Measurements from ENCODE around the gene PRB3.

PRB3 gene

GRCh38 chr12:11269607-11270006 lies at the start of gene PRB3:
TSS of gene PRB3 (minus strand) at chr12:11269707. CDS start at chr12:11269669, 38 bp downstream.
- DNase-seq (ENCODE audit: low read depth) = no peak

GRCh38 chr12:11310336-11310735 lies 40.8 kb upstream of the PRB3 start, which contains the start of gene PRB4:
TSS of gene PRB4 (minus strand) at chr12:11310436. CDS start at chr12:11310398, 38 bp downstream.
- no peak for DNase-seq (ENCODE audit: low read depth)

GRCh38 chr12:11307143-11307542 lies 37.6 kb upstream of the PRB3 start:
- DNase-seq (ENCODE audit: low read depth) = no peak

GRCh38 chr12:11273449-11273848 lies 3.9 kb upstream of the PRB3 start:
- DNase-seq (ENCODE audit: low read depth) = no peak

GRCh38 chr12:11264501-11264900 lies 5.0 kb downstream of the PRB3 start:
- DNase-seq (ENCODE audit: low read depth) = no peak

- no peak for DNase-seq (ENCODE audit: low read depth)
Observed at GRCh38 chr12:11246489-11246888, 23.0 kb downstream of the PRB3 start.

- no peak for DNase-seq (ENCODE audit: low read depth)
Observed at GRCh38 chr12:11242656-11243055, 26.9 kb downstream of the PRB3 start.

GRCh38 chr12:11240348-11240930 lies 29.1 kb downstream of the PRB3 start:
- no peak for DNase-seq (ENCODE audit: low read depth)

GRCh38 chr12:11238275-11238674 lies 31.2 kb downstream of the PRB3 start:
- no peak for DNase-seq (ENCODE audit: low read depth)

GRCh38 chr12:11233532-11233931 lies 36.0 kb downstream of the PRB3 start:
- no peak for DNase-seq (ENCODE audit: low read depth)

GRCh38 chr12:11228296-11228879 lies 41.1 kb downstream of the PRB3 start:
- no peak for DNase-seq (ENCODE audit: low read depth)

GRCh38 chr12:11227373-11227772 lies 42.1 kb downstream of the PRB3 start:
- DNase-seq (ENCODE audit: low read depth) = no peak
